ENCODE results near the gene RYR3. TPM values are rescaled to one million over a fixed set of nuclear protein-coding genes. Genes with fewer than 3 reads are reported as not detected.

The RYR3 gene
- total and polyA plus RNA-seq, 2 donors (not counting 1 experiment from before 2014, with no cell fraction given), result 0.17 TPM; not detected in 1

GRCh38 chr15:33754242-33754641, 443.5 kb downstream of the RYR3 start:
- Histone ChIP-seq H3K79me2 (ENCODE audit: control insufficient read depth, insufficient read depth, low read length) (no peaks in the 10 kb centered on the region), H3K4me1 (ENCODE audit: control insufficient read depth, extremely low read depth, insufficient read depth, low read length) (no peaks in the 10 kb centered on the region), H2AFZ (ENCODE audit: low read length) (no peak overlapping the region)

GRCh38 chr15:33756961-33757360, 446.2 kb downstream of the RYR3 start:
- Histone ChIP-seq H3K4me3 (replicated peaks in 1 of 4; ENCODE audit: control extremely low read depth in 1 of 4, insufficient read depth in 1 of 4, low read depth in 3 of 4, low read length in 4 of 4) (no peak overlapping the region), H3K36me3 (ENCODE audit: control insufficient read depth, insufficient read depth, low read length) (no peaks in the 10 kb centered on the region), H3K9me3 (ENCODE audit: control insufficient read depth, insufficient read depth, low read depth, low read length) (no peaks in the 10 kb centered on the region), H2AFZ (ENCODE audit: low read length) (no peak overlapping the region), H3K27me3 (ENCODE audit: control insufficient read depth, insufficient read depth, low read length) (no peaks in the 10 kb centered on the region), H3K27ac (ENCODE audit: insufficient read depth, low read length) (no peak overlapping the region), H3K79me2 (ENCODE audit: control insufficient read depth, insufficient read depth, low read length) (no peaks in the 10 kb centered on the region), H4K20me1 (ENCODE audit: control insufficient read depth, extremely low read depth, insufficient read depth, low read length) (no peaks in the 10 kb centered on the region), H3K4me2 (ENCODE audit: extremely low read depth, insufficient read depth, low read length) (no peak overlapping the region), H3K9ac (ENCODE audit: insufficient read depth, low read length) (no peak overlapping the region), H3K4me1 (ENCODE audit: control insufficient read depth, extremely low read depth, insufficient read depth, low read length) (no peaks in the 10 kb centered on the region)
- no peak for TF ChIP-seq EZH2 (IDR thresholded peaks at IDR 0.05; ENCODE audit: low read length, missing control alignments)
- no peak for TF ChIP-seq CTCF (conservative IDR thresholded peaks at IDR 0.05 in 1 of 2, IDR thresholded peaks at IDR 0.05 in 1 of 2; ENCODE audit: low read depth in 1 of 2, low read length in 2 of 2)
- DNase-seq (ENCODE audit: low read depth in 2 of 2), result no peak

More at GRCh38 chr15:33754242-33754641, 443.5 kb downstream of the RYR3 start:
- Histone ChIP-seq H3K4me3 (replicated peaks in 1 of 4; ENCODE audit: control extremely low read depth in 1 of 4, insufficient read depth in 1 of 4, low read depth in 3 of 4, low read length in 4 of 4) (no peak overlapping the region), H3K9ac (ENCODE audit: insufficient read depth, low read length) (no peak overlapping the region), H3K36me3 (ENCODE audit: control insufficient read depth, insufficient read depth, low read length) (no peaks in the 10 kb centered on the region), H3K27ac (ENCODE audit: insufficient read depth, low read length) (no peak overlapping the region), H3K9me3 (ENCODE audit: control insufficient read depth, insufficient read depth, low read depth, low read length) (no peaks in the 10 kb centered on the region), H4K20me1 (ENCODE audit: control insufficient read depth, extremely low read depth, insufficient read depth, low read length) (no peaks in the 10 kb centered on the region), H3K4me2 (ENCODE audit: extremely low read depth, insufficient read depth, low read length) (no peak overlapping the region), H3K27me3 (ENCODE audit: control insufficient read depth, insufficient read depth, low read length) (peaks cover 3% of the 10 kb centered on the region)
- no peak for DNase-seq (ENCODE audit: low read depth in 2 of 2)
- TF ChIP-seq CTCF (conservative IDR thresholded peaks at IDR 0.05 in 1 of 2, IDR thresholded peaks at IDR 0.05 in 1 of 2; ENCODE audit: low read depth in 1 of 2, low read length in 2 of 2) (no peak), EZH2 (IDR thresholded peaks at IDR 0.05; ENCODE audit: low read length, missing control alignments) (no peak)

GRCh38 chr15:33757516-33758232, 446.9 kb downstream of the RYR3 start:
- H3K36me3 ChIP-seq (ENCODE audit: control insufficient read depth, insufficient read depth, low read length), result no peaks in the 10 kb centered on the region
- no peak for DNase-seq (ENCODE audit: low read depth in 2 of 2)
- no peaks in the 10 kb centered on the region for H3K27me3 ChIP-seq (ENCODE audit: control insufficient read depth, insufficient read depth, low read length)
- H3K9me3 ChIP-seq (ENCODE audit: control insufficient read depth, insufficient read depth, low read depth, low read length), result no peaks in the 10 kb centered on the region
- H3K9ac ChIP-seq (ENCODE audit: insufficient read depth, low read length), result no peak overlapping the region
- no peaks in the 10 kb centered on the region for H4K20me1 ChIP-seq (ENCODE audit: control insufficient read depth, extremely low read depth, insufficient read depth, low read length)
- no peak overlapping the region for H2AFZ ChIP-seq (ENCODE audit: low read length)
- TF ChIP-seq EZH2 (IDR thresholded peaks at IDR 0.05; ENCODE audit: low read length, missing control alignments) (no peak), CTCF (conservative IDR thresholded peaks at IDR 0.05 in 1 of 2, IDR thresholded peaks at IDR 0.05 in 1 of 2; ENCODE audit: low read depth in 1 of 2, low read length in 2 of 2) (no peak)
- no peak overlapping the region for H3K27ac ChIP-seq (ENCODE audit: insufficient read depth, low read length)
- no peak overlapping the region for H3K4me2 ChIP-seq (ENCODE audit: extremely low read depth, insufficient read depth, low read length)
- no peaks in the 10 kb centered on the region for H3K4me1 ChIP-seq (ENCODE audit: control insufficient read depth, extremely low read depth, insufficient read depth, low read length)
- H3K79me2 ChIP-seq (ENCODE audit: control insufficient read depth, insufficient read depth, low read length), result no peaks in the 10 kb centered on the region
- H3K4me3 ChIP-seq (replicated peaks in 1 of 4; ENCODE audit: control extremely low read depth in 1 of 4, insufficient read depth in 1 of 4, low read depth in 3 of 4, low read length in 4 of 4), result no peak overlapping the region
